SK-N-MC (cell line): ENCODE measurements around the gene CDH4.

Source experiments
- EZH2 ChIP-seq: fragments of 200-600 bp; sonication (generic); IDR thresholded peaks from one replicate; pipeline ENCODE4 v1.6.1; 2017; ENCODE audit warnings: antibody characterized with exemption
- POLR2AphosphoS5 ChIP-seq: IDR thresholded peaks from 2 replicates; pipeline ENCODE4 v1.6.1; 2012; ENCODE audit warnings: mild to moderate bottlenecking, low read depth, low read length, borderline replicate concordance

- TF ChIP-seq EZH2 (no peak), POLR2AphosphoS5 (no peak)
Observed at GRCh38 chr20:61791995-61792394, 539.9 kb downstream of the CDH4 start.
